Body of pancreas (tissue), 4 donors: ENCODE data around the gene ACTN1. TPM values are rescaled to one million over a fixed set of nuclear protein-coding genes. Genes with fewer than 3 reads are reported as not detected.

Experiments used
- ATAC-seq: fragments of 150-250 bp; one replicate; pipeline ENCODE4 v1.9.1; 2016
- DNase-seq, 4 donors: peaks; one replicate each; pipeline ENCODE4 v3.0.0-alpha.2; 2019
- H3K27ac ChIP-seq, 4 donors: fragments of 200-600 bp; sonication (generic); 1 replicate in 3 of 4; 2 replicates in 1 of 4; pipeline versions ENCODE4 v1.5.1 to v1.6.1; 2016 to 2019; ENCODE audit warnings: mild to moderate bottlenecking in 1 of 4, mixed read lengths in 1 of 4, moderate library complexity in 1 of 4
- H3K27me3 ChIP-seq, 2 donors: fragments of 200-600 bp; sonication (generic); one replicate each; pipeline ENCODE4 v1.6.0; 2016; ENCODE audit warnings: mild to moderate bottlenecking in 1 of 2
- H3K36me3 ChIP-seq, 2 donors: fragments of 200-600 bp; sonication (generic); replicated peaks in 1 of 2; 2 replicates each; pipeline ENCODE4 v1.5.1; 2016; ENCODE audit warnings: low read depth in 2 of 2; ENCODE audit not compliant: insufficient read depth in 1 of 2
- H3K4me1 ChIP-seq: fragments of 200-600 bp; sonication (generic); one replicate; pipeline ENCODE4 v1.6.0; 2016
- H3K4me3 ChIP-seq, 2 donors: fragments of 200-600 bp; sonication (generic); 1 replicate in 1 of 2; 2 replicates in 1 of 2; pipeline ENCODE4 v1.5.1; 2016 to 2019
- H3K9me3 ChIP-seq, 3 donors: fragments of 200-600 bp; sonication (generic); 1 replicate in 2 of 3; 2 replicates in 1 of 3; pipeline ENCODE4 v1.5.1; 2016
- POLR2A ChIP-seq, 3 donors: fragments of 450-650 bp; IDR thresholded peaks; one replicate each; pipeline ENCODE4 v1.6.1; 2016; ENCODE audit warnings: antibody characterized with exemption in 3 of 3, mild to moderate bottlenecking in 2 of 3
- WGBS, 2 donors: methylation state at CpG; one replicate each; pipeline ENCODE4 v1.1.5; 2017; 5-methylcytosine and 5-hydroxymethylcytosine counted together
- intact Hi-C: fragments of 100-400 bp; cut with DNase I; formaldehyde crosslinking; loops from one replicate; pipeline ENCODE4 v1.15.1; 2023
- total RNA-seq, 2 donors: library from RNA; depleted of rRNA; stranded (reverse); fragments of >200 nt; gene quantifications; one replicate each; pipeline ENCODE4 v1.1.0, GENCODE V29; 2016
- TF ChIP-seq, protein P1 (sequence below), 7 experiments: fragments of 450-650 bp in 4 of 7; fragments of 200-600 bp in 3 of 7; sonication (generic) in 3 of 7; IDR thresholded peaks; one replicate each; pipeline ENCODE4 v1.5.1; 2016 to 2019; ENCODE audit warnings: antibody characterized with exemption in 7 of 7

Gene ACTN1
- total RNA-seq, 2 donors from 2014 or later, result 84.8 to 93.6 TPM

- H3K4me1 ChIP-seq, result peaks cover 98% of the 10 kb centered on the region
- TF ChIP-seq POLR2A (IDR thresholded peaks at IDR 0.05), result no peak
- TF ChIP-seq, protein P1, sequence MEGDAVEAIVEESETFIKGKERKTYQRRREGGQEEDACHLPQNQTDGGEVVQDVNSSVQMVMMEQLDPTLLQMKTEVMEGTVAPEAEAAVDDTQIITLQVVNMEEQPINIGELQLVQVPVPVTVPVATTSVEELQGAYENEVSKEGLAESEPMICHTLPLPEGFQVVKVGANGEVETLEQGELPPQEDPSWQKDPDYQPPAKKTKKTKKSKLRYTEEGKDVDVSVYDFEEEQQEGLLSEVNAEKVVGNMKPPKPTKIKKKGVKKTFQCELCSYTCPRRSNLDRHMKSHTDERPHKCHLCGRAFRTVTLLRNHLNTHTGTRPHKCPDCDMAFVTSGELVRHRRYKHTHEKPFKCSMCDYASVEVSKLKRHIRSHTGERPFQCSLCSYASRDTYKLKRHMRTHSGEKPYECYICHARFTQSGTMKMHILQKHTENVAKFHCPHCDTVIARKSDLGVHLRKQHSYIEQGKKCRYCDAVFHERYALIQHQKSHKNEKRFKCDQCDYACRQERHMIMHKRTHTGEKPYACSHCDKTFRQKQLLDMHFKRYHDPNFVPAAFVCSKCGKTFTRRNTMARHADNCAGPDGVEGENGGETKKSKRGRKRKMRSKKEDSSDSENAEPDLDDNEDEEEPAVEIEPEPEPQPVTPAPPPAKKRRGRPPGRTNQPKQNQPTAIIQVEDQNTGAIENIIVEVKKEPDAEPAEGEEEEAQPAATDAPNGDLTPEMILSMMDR (IDR thresholded peaks at IDR 0.05), result no peak
- WGBS, 2 donors, result 61 to 71% methylated on average over 14 of the region's 14 CpGs
- peak overlapping the region; percentile 48 to 91 (median 89) for H3K27ac ChIP-seq
- H3K4me3 ChIP-seq, result no peak overlapping the region
- intact Hi-C loops, result no loop called here
- ATAC-seq, result no peak
- H3K27me3 ChIP-seq, result no peaks in the 10 kb centered on the region
- H3K36me3 ChIP-seq, result no peaks in the 10 kb centered on the region
- no peaks in the 10 kb centered on the region for H3K9me3 ChIP-seq
- no peak for DNase-seq
Measured at GRCh38 chr14:68942296-68943035, 36.6 kb downstream of the ACTN1 start.

DNA sequence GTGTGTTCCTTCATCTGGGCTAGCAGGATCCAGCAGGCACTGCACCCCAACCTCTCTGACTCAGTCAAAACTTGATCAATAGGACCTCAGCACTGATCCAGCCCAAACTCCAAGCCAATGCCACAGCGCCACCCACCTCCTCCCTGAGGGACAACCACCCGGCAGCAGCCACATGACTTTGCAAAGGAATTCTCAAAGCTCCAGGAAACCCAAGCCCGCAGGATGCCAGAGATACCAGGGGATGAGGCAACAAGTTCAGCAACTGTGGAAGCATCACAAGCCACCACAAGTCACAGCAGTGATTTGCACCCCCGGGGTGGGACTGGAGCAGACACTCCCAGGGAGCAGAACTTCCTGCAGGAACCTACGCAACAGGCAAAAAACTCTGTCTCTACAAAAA, 37.3 kb downstream of the ACTN1 start:
- TF ChIP-seq, protein P1 (IDR thresholded peaks at IDR 0.05), result peak in 6 of 7 experiments; percentile 14 to 63 (median 52)
- no peak for TF ChIP-seq POLR2A (IDR thresholded peaks at IDR 0.05)
- Histone ChIP-seq H3K36me3 (no peaks in the 10 kb centered on the region), H3K9me3 (no peaks in the 10 kb centered on the region), H3K27me3 (no peaks in the 10 kb centered on the region), H3K4me3 (no peak overlapping the region), H3K4me1 (peaks cover 99% of the 10 kb centered on the region), H3K27ac (peak overlapping the region in 3 of 4 donors; percentile 88 to 91 (median 90))
- DNase-seq (peak; percentile 64 to 74 (median 68)), ATAC-seq (peak; percentile 16)
- 48 to 63% methylated on average over 4 to 5 of the region's 5 CpGs for WGBS, 2 donors
- intact Hi-C loops, result no loop called here

- intact Hi-C loops, result no loop called here
Measured at GRCh38 chr14:68940614-68941185, 38.4 kb downstream of the ACTN1 start.

GRCh38 chr14:68939893-68940613, 39.0 kb downstream of the ACTN1 start:
- no peaks in the 10 kb centered on the region for H3K9me3 ChIP-seq
- ATAC-seq, result peak; percentile 70
- WGBS, 2 donors, result 36 to 50% methylated on average over 7 to 9 of the region's 9 CpGs
- peak overlapping the region; percentile 68 to 91 (median 89) for H3K27ac ChIP-seq
- H3K4me3 ChIP-seq, result no peak overlapping the region
- peaks cover 100% of the 10 kb centered on the region for H3K4me1 ChIP-seq
- peak in 2 of 3 donors; percentile 59 to 65 for TF ChIP-seq POLR2A (IDR thresholded peaks at IDR 0.05)
- TF ChIP-seq, protein P1 (IDR thresholded peaks at IDR 0.05), result no peak
- DNase-seq, result peak; percentile 79 to 90 (median 86)
- H3K27me3 ChIP-seq, result no peaks in the 10 kb centered on the region
- no peaks in the 10 kb centered on the region for H3K36me3 ChIP-seq
- intact Hi-C loops, result no loop called here

More at GRCh38 chr14:68940614-68941185, 38.4 kb downstream of the ACTN1 start:
- H3K36me3 ChIP-seq, result no peaks in the 10 kb centered on the region
- DNase-seq (no peak), ATAC-seq (no peak)
- H3K9me3 ChIP-seq, result no peaks in the 10 kb centered on the region
- TF ChIP-seq, protein P1 (IDR thresholded peaks at IDR 0.05), result no peak
- TF ChIP-seq POLR2A (IDR thresholded peaks at IDR 0.05), result no peak
- no peaks in the 10 kb centered on the region for H3K27me3 ChIP-seq
- H3K4me3 ChIP-seq, result no peak overlapping the region
- peaks cover 100% of the 10 kb centered on the region for H3K4me1 ChIP-seq
- WGBS, 2 donors, result 84 to 85% methylated on average over 3 of the region's 3 CpGs
- peak overlapping the region; percentile 68 to 91 (median 89) for H3K27ac ChIP-seq
